ENCODE measurements around the gene PPARG.

- TF ChIP-seq CTCF (IDR thresholded peaks at IDR 0.05; ENCODE audit: low read length) (no peak), EZH2 (optimal IDR thresholded peaks at IDR 0.05; ENCODE audit: low read depth, low read length) (no peak)
These were observed 106.6 kb downstream of the PPARG start for GRCh38 chr3:12395349-12396012.

Measured in MM.1S (cell line).